DOHH2 (cell line): ENCODE data around the gene SRSF5.
"Not testable (repeated sequence)": the region's sequence is repeated elsewhere in the genome, so short reads cannot be mapped to it uniquely, and the experiment has no call there.

Experiments
- CTCF ChIP-seq: fragments of 200-600 bp; sonication (generic); IDR thresholded peaks from one replicate; pipeline ENCODE4 v1.5.1; 2014; ENCODE audit warnings: antibody characterized with exemption, mild to moderate bottlenecking, low read depth, low read length; ENCODE audit not compliant: poor library complexity, severe bottlenecking
- EZH2phosphoT487 ChIP-seq: fragments of 200-600 bp; sonication (generic); IDR thresholded peaks from 2 replicates; pipeline ENCODE4 v1.6.1; 2017; ENCODE audit warnings: borderline replicate concordance, mild to moderate bottlenecking, antibody characterized with exemption, low read length, moderate library complexity, mixed read lengths

- not testable (repeated sequence) for TF ChIP-seq CTCF, EZH2phosphoT487
Observed at GRCh38 chr14:69813346-69813745, 46.4 kb downstream of the SRSF5 start.
